LoVo (cell line): Measurements from ENCODE around the gene CPXM1.
"Not testable (repeated sequence)": the region's sequence is repeated elsewhere in the genome, so short reads cannot be mapped to it uniquely, and the experiment has no call there.

Experiments
- DNase-seq: peaks from one replicate; pipeline ENCODE4 v3.0.0-alpha.2; 2016; ENCODE audit warnings: low spot score

The CPXM1 gene

GRCh38 chr20:2820896-2821869 lies 20.8 kb upstream of the CPXM1 start:
- DNase-seq = no peak

DNA sequence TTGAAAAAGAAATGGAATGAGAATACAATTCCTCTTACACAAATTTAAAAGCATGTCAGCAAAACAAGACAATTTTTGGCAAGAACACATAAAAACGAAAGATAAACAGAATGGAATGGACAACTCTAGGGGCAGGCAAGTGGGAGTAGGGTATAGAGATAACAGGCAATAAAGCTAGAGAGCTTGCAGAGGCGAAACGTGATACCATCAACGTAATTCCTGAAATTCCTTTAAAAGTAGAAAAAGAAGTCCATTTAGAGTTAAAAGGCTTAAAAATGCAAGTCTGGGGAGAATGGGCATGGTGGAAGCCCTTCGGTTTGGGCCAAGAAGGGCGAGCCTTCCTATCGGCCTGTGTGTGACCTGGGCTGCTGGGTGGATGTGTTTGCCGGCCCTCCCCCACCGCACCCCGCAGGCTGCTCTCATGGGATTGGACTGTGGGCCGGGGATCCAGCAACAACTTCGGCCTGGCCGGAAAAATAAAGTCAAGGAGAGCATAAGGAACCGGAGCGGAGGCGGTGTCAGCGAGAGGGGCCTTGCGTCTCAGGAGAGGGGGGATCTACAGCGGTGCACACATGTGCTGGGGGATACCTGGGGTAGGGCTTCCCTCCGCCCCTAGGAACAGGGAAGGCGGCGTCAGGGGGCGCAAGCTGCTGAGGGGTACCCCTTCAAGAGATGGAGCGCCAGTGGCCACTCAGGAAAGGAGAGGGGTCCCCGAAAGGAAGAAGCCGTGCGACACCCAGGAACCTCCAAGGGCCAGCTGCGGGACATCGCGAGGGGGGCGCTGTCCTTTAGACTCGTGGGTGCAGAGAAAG lies 19.9 kb upstream of the CPXM1 start:
- no peak for DNase-seq

GRCh38 chr20:2817891-2818595 lies 17.6 kb upstream of the CPXM1 start:
- no peak for DNase-seq

DNA sequence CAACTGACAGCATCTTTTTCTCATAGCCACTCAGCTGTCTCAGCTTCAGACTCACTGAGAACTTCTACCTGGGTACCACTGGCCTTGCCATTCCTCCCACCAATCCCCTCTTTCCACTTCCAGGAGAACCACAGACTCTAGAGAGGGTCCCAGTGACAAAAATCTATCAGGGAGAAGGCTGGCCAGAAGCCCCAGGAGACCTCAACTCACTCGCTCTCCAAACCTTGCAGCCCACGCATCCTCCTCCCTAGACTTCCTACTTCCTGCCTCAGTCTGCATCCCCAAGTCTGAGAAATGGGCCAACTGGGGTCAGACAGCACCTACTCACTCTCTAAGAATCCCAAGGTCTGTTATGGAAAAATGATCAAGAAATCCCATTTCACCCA lies 16.9 kb upstream of the CPXM1 start:
- no peak for DNase-seq

DNA sequence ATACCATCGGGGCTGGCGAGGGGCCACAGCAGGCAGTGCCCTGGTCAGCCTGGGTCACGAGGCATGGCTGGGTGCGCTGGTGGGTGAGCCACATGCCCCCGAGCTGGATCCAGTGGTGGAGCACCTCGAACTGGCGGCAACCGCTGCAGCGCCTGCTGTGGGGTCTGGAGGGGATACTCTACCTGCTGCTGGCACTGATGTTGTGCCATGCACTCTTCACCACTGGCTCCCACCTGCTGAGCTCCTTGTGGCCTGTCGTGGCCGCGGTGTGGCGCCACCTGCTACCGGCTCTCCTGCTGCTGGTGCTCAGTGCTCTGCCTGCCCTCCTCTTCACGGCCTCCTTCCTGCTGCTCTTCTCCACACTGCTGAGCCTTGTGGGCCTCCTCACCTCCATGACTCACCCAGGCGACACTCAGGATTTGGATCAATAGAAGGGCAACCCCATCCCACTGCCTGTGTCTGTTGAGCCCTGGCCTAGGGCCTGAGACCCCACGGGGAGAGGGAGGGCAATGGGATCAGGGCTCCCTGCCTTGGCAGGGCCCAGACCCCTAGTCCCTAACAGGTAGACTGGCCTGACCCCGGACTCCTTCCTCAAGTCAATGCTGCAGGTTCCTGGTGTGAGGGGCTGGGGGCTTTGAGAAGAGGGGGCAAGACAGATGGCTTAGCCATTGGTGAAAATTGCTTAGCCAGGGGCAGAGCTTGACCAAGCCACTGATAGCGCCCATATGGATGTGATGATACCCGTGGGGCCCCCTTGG lies 16.3 kb upstream of the CPXM1 start:
- no peak for DNase-seq

DNA sequence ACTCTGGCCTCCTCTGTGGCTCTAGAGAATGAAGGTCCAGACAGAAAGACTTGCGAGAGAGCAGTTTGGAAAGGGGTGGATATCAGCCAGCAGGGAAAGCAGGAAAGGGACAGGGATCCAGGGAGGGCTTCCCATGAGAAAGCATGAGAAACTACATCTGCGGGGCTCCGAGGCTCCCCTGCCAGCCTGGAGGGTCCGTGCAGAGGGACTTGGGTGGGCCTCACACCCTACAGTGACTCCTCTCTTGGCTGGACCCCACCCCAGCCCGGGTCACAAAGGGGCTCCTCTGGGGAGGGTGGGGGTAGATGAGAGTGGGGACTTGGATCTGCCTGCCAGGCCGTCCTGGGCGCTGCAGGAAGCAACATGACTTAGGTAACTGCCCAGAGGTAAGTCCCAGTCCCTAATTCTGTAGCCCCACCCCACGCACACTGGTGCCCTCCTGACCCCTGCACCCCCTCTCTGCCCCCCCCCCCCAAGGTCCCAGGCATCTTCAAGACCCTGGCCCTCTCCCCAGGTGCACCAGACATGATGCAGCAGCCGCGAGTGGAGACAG lies 15.7 kb upstream of the CPXM1 start, which contains the start of gene TMEM239:
Gene TMEM239 (plus strand): TSS at position 335 of the 553 bp plus-strand sequence. CDS start 191 bp downstream, at position 526.
- no peak for DNase-seq

DNA sequence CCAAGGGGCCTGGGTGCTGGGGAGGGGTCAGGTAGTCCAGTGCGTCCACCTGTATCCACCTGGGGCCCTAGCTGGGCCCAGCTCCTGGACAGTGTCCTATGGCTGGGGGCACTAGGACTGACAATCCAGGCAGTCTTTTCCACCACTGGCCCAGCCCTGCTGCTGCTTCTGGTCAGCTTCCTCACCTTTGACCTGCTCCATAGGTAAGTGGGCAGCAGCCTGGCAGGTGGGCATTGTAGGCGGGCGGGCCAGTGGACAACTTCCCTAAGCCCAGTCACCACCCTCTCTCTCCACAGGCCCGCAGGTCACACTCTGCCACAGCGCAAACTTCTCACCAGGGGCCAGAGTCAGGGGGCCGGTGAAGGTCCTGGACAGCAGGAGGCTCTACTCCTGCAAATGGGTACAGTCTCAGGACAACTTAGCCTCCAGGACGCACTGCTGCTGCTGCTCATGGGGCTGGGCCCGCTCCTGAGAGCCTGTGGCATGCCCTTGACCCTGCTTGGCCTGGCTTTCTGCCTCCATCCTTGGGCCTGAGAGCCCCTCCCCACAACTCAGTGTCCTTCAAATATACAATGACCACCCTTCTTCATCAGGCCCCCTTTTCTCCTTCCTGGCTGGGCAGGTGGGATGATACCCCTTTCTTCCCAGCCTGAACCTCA lies 14.9 kb upstream of the CPXM1 start:
- DNase-seq = no peak

- peak; percentile 37 for DNase-seq
Observed at GRCh38 chr20:2814587-2815051, 14.2 kb upstream of the CPXM1 start, which contains the start of gene C20orf141. Gene C20orf141, plus strand, starts transcription at chr20:2814987. Its CDS starts 198 bp downstream, at chr20:2815185.

DNA sequence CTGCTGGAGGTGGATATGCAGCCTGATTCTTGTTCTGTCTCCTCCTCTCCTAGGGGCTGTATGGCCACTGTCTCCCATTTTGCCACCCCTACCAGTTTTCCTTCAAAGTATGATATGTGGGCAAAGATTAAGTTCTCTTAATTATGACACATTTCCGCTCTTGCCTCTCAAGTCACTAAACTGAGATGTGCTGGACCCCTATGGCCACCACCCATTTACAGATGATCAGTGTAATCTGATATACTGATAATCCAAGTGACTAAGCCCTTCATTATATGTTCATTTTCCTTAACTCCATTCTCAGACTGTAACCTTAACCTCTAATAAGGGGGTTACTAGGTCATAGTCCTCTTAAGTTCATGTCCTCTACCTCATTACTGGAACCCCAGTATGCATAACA lies 13.6 kb upstream of the CPXM1 start:
- DNase-seq = no peak

- DNase-seq = no peak
Observed at GRCh38 chr20:2812189-2812588, 11.8 kb upstream of the CPXM1 start.

DNA sequence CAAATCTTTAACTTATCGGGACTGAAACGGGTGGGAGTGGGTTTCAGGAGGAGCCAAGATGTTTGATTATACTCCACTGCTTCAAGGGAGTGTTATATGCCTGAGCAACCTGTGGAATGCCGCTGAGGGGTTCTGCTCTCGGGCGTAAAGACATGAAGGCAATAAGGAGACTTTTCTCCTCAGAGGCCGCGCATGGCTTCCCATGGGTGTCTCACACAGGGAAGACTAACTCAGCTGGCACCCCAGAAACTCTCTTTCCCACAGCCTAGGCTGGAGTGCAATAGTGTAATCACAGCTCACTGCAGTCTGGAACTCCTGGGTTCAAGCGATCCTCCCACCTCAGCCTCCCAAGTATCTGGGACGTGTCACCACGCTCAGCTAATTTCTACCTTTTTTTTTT lies 9.3 kb upstream of the CPXM1 start:
- DNase-seq = no peak

GRCh38 chr20:2807929-2808328 lies 7.5 kb upstream of the CPXM1 start:
- DNase-seq = not testable (repeated sequence)

GRCh38 chr20:2807019-2807418 lies 6.6 kb upstream of the CPXM1 start:
- DNase-seq = no peak

DNA sequence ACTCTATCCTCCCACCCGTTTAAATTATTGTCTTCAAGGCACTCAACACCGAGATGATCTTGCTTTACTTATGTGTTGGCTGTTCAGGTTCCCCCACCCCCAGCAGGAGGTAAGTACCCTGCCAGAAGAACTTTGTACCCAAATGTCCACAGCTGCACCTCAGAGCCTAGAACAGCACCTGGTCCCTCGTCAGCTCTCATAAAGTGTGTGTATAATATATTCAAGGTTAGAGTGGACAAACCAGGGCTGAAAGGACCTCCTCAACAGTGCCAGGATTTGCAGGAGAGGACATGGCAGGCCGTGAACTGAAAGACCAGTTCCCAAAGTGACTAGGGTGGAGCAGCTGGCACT lies 5.9 kb upstream of the CPXM1 start:
- peak; percentile 4 for DNase-seq

- DNase-seq = no peak
Observed at GRCh38 chr20:2805689-2806350, 5.4 kb upstream of the CPXM1 start.

DNA sequence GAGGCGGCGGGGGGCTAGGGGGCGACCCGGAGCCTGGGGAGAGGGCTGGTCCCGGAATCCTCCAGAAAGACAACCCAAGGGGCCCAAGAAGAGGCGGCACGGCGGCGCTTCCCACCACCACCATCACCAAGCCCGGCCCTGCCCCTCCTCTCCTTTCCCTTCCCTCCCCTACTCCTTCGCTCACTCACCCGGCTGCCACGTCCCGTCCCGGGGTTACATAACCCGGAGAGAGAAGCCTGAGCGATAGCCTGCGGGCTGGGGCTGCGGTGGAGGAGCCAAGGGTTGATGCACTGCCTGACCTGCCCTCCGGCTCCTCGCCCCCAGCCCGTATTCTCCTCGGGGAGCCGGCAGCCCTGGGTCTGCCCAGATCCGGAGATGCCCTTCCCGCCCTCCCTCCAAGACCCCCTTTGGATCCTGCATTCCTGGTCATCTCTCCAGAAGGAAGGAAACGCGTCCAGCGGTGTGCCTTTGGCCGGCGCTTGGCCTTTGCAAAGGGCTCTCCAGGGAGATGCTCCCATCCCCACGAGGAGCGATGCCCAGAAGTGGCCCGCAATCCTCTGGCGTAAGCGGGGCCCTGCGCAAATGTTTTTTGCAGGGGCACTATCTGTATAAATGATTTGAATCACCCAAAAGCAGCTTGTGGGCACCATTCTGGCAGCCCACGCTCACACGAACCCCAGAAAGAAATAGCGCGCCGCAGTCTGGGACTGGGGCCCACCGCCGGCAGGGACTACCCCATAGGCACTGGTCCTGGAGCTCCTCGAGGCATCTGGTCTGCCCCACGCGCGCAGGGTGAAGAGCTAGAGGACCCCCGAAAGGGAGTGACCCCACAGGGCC lies 4.6 kb upstream of the CPXM1 start:
- DNase-seq = no peak

DNA sequence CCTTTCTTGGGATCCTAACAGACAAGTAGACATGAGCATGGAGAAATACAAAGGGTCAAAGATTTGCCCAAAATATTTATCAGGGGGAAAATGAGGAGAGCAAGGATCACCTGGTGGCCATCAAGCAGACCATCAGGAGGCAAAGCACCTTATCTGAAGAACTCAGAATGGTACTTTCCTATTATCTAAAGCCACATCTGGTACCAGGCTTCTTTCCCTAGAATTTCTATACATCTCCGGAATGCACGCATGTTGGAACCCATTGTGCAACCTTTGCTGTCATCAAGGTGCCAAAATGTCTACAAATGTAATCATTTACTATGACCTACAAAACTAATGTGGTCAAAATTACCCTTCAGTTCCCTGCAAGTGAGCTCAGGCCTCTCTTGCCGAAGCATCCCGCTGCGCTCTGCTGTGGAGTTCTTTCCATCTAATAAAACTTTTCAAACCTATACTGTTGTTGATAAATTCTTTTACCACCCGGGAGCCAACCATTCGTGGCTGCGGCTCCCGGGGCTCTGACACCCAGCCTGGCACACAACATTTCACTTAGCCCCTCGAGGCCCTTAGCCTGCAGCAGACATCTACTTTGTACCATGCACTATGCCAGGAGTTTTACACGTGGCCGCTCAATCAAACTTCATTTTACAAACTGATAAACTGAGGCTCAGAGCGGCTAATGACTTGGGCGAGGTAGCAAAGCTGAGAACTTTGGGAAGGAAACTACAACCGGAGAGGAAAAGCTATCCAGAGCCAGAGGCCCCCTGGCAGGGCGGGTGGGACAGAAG lies 3.8 kb upstream of the CPXM1 start:
- no peak for DNase-seq

DNA sequence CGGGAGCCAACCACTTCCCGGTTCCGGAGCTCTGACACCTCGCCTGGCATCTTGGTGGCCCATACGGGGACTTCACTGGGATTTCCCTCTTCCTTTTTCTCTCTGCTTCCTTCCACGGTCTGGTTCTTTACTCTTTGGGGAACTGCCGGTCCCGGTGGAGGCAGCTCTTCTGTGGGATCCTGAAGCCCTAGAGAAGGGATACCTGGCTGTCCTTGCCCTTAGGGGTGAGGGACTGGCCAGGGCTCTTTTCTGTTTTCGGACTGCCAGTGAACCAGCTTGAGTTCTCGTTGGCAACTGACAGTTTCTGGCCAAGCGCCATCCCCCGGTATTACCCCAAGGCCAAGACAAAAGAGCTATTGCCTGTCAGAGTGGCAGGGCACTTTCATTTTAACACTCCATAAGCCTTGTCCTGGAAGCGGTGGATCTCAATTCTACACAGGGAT lies 880 bp upstream of the CPXM1 start:
- no peak for DNase-seq
